Ishikawa (cell line): Measurements from ENCODE around the gene SEC22C.

Experiments used
- CEBPB ChIP-seq: IDR thresholded peaks from 2 replicates; pipeline ENCODE4 v1.6.1; 2012
- CREB1 ChIP-seq: IDR thresholded peaks from 2 replicates; pipeline ENCODE4 v1.6.1; 2012; ENCODE audit warnings: low read depth
- EGR1 ChIP-seq: IDR thresholded peaks from 2 replicates; pipeline ENCODE4 v1.6.1; 2012
- EP300 ChIP-seq: IDR thresholded peaks from 2 replicates; pipeline ENCODE4 v1.6.1; 2012; ENCODE audit warnings: borderline replicate concordance
- FOXM1 ChIP-seq: IDR thresholded peaks from 2 replicates; pipeline ENCODE4 v1.6.1; 2012; ENCODE audit warnings: low read depth, borderline replicate concordance
- NFIC ChIP-seq: IDR thresholded peaks from 2 replicates; pipeline ENCODE4 v1.6.1; 2012
- RAD21 ChIP-seq: IDR thresholded peaks from 2 replicates; pipeline ENCODE4 v1.6.1; 2012; ENCODE audit warnings: low read depth
- TAF1 ChIP-seq: IDR thresholded peaks from 2 replicates; pipeline ENCODE4 v1.6.1; 2012; ENCODE audit warnings: low read depth, mild to moderate bottlenecking
- TCF12 ChIP-seq: IDR thresholded peaks from 2 replicates; pipeline ENCODE4 v1.6.1; 2012; ENCODE audit warnings: low read depth
- TEAD4 ChIP-seq: IDR thresholded peaks from 2 replicates; pipeline ENCODE4 v1.6.1; 2012
- YY1 ChIP-seq: IDR thresholded peaks from 2 replicates; pipeline ENCODE4 v1.6.1; 2012; ENCODE audit warnings: low read depth
- ZBTB7A ChIP-seq: IDR thresholded peaks from 2 replicates; pipeline ENCODE4 v1.6.1; 2012; ENCODE audit warnings: low read depth
- TF ChIP-seq, protein P1 (sequence below): IDR thresholded peaks from 2 replicates; pipeline ENCODE4 v1.6.1; 2012
- TF ChIP-seq, protein P2 (sequence below): IDR thresholded peaks from 2 replicates; pipeline ENCODE4 v1.6.1; 2012; ENCODE audit warnings: low read depth, mild to moderate bottlenecking
- TF ChIP-seq, protein P3 (sequence below): IDR thresholded peaks from 2 replicates; pipeline ENCODE4 v1.6.1; 2012

Gene SEC22C

DNA sequence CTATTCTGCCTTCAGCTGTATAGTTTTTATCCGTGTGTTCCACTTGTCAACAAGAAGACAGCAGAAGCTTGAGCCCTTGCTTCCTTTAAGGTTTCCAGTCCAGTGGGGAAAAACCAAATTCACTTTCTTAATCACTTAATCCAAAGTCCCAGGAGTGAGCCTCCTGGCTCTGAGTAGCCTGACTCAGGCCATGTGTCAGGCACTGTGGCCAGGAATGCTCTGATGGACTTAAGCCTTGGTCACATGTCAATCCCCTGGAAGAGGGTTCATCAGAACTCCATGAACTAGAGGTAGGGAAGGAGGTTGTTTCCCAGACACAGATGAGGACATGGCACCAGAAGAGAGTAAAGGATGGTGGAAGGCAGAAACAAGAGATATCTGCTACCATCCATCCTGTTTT, 70.6 kb downstream of the SEC22C start:
- TF ChIP-seq CREB1 (no peak), TAF1 (no peak), ZBTB7A (no peak), CEBPB (no peak), TCF12 (no peak), TEAD4 (no peak), EP300 (no peak), NFIC (no peak), YY1 (no peak), FOXM1 (no peak), RAD21 (no peak), EGR1 (no peak)
- TF ChIP-seq, protein P1, sequence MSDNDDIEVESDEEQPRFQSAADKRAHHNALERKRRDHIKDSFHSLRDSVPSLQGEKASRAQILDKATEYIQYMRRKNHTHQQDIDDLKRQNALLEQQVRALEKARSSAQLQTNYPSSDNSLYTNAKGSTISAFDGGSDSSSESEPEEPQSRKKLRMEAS, result no peak
- TF ChIP-seq, protein P2, sequence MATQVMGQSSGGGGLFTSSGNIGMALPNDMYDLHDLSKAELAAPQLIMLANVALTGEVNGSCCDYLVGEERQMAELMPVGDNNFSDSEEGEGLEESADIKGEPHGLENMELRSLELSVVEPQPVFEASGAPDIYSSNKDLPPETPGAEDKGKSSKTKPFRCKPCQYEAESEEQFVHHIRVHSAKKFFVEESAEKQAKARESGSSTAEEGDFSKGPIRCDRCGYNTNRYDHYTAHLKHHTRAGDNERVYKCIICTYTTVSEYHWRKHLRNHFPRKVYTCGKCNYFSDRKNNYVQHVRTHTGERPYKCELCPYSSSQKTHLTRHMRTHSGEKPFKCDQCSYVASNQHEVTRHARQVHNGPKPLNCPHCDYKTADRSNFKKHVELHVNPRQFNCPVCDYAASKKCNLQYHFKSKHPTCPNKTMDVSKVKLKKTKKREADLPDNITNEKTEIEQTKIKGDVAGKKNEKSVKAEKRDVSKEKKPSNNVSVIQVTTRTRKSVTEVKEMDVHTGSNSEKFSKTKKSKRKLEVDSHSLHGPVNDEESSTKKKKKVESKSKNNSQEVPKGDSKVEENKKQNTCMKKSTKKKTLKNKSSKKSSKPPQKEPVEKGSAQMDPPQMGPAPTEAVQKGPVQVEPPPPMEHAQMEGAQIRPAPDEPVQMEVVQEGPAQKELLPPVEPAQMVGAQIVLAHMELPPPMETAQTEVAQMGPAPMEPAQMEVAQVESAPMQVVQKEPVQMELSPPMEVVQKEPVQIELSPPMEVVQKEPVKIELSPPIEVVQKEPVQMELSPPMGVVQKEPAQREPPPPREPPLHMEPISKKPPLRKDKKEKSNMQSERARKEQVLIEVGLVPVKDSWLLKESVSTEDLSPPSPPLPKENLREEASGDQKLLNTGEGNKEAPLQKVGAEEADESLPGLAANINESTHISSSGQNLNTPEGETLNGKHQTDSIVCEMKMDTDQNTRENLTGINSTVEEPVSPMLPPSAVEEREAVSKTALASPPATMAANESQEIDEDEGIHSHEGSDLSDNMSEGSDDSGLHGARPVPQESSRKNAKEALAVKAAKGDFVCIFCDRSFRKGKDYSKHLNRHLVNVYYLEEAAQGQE, result no peak
- TF ChIP-seq, protein P3, sequence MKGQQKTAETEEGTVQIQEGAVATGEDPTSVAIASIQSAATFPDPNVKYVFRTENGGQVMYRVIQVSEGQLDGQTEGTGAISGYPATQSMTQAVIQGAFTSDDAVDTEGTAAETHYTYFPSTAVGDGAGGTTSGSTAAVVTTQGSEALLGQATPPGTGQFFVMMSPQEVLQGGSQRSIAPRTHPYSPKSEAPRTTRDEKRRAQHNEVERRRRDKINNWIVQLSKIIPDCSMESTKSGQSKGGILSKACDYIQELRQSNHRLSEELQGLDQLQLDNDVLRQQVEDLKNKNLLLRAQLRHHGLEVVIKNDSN, result no peak

DNA sequence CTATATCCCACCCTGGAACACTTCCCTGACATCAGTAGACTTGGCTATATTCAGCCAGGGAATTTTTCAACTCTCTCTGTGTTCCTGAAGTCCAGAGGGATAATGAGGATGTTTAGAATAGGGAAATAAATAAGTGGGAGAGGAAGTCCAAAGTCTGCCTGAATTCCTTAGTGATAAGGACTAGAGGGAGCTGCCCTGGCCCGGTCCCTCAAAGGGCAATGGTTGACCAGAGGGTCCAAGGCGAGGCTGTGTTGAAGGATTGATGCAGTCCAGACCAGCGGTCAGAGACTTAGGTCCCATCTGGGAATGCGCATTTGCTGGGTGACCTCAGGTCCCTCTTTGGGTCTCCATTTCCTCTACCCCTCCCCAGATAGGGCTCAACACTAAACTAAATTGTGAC, 71.4 kb downstream of the SEC22C start:
- TF ChIP-seq, protein P3, result no peak
- TF ChIP-seq TEAD4 (no peak), ZBTB7A (no peak), FOXM1 (no peak), CEBPB (no peak), TCF12 (no peak), CREB1 (no peak), TAF1 (no peak), EP300 (no peak), EGR1 (no peak), YY1 (no peak), NFIC (no peak), RAD21 (no peak)
- TF ChIP-seq, protein P1, result no peak
- TF ChIP-seq, protein P2, result no peak

DNA sequence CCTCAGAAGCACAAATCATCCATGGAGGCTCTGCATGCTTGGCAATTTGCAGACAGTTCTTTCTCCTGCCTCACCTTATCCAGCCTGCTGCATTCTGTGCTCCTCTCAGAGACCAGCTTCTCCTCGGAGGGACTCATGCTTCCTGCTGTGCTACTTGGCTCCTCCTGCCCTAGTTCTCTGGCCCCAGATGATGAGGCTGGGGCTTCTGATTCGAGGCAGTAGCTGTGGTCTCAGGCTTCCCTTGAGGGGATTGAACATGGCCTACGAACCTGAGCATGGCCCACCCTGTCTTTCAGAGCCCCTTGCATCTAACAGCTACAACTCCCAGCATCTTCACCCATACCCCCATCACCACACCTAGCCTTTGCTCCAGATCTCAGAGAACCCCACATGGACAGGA, 72.7 kb downstream of the SEC22C start:
- TF ChIP-seq RAD21 (no peak), NFIC (no peak), FOXM1 (no peak), EGR1 (no peak), ZBTB7A (no peak), TEAD4 (no peak), CEBPB (no peak), TCF12 (no peak), YY1 (no peak), TAF1 (no peak), CREB1 (no peak)
- TF ChIP-seq, protein P1, result no peak
- TF ChIP-seq, protein P3, result no peak
- TF ChIP-seq, protein P2, result no peak

DNA sequence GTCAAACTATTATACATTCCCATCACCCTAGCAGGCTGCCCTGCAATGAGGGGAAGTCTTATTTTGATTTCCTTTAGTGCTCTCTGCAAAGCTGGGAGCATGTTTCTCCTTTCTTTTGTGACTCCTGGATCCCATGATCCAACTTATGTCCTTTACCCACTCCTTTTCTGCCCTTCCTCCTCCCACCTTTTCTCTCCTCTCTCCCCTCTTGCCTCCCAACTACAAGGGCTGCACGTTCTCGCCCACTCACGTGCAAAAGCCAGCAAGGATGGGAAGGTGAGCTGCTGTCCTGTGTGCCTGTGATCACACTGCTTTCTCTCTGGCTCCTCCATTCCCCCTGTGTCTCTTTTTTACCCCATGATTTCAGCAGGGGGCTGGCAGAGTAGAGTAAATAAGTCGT, 73.2 kb downstream of the SEC22C start:
- no peak for TF ChIP-seq CREB1
- no peak for TF ChIP-seq CEBPB
- no peak for TF ChIP-seq TAF1
- no peak for TF ChIP-seq FOXM1
- no peak for TF ChIP-seq EGR1
- no peak for TF ChIP-seq TEAD4
- TF ChIP-seq, protein P1, result no peak
- TF ChIP-seq EP300, result no peak
- TF ChIP-seq RAD21, result no peak
